Measurements from ENCODE around the gene NRL.

The NRL gene

GRCh38 chr14:24114532-24115421, at the start of gene NRL, which contains the start of gene DCAF11:
Gene NRL, minus strand, starts transcription at chr14:24114949. Its CDS starts 32,101 bp downstream, at chr14:24082848.
Gene DCAF11, plus strand, starts transcription at chr14:24114777. Its CDS starts 818 bp downstream, at chr14:24115595.
- peak within 1 kb of the TSS; percentile 90 for H3K4me3 ChIP-seq (ENCODE audit: low read length)
- peak; percentile 100 for DNase-seq (ENCODE audit: low read depth)
- TF ChIP-seq, protein P1, sequence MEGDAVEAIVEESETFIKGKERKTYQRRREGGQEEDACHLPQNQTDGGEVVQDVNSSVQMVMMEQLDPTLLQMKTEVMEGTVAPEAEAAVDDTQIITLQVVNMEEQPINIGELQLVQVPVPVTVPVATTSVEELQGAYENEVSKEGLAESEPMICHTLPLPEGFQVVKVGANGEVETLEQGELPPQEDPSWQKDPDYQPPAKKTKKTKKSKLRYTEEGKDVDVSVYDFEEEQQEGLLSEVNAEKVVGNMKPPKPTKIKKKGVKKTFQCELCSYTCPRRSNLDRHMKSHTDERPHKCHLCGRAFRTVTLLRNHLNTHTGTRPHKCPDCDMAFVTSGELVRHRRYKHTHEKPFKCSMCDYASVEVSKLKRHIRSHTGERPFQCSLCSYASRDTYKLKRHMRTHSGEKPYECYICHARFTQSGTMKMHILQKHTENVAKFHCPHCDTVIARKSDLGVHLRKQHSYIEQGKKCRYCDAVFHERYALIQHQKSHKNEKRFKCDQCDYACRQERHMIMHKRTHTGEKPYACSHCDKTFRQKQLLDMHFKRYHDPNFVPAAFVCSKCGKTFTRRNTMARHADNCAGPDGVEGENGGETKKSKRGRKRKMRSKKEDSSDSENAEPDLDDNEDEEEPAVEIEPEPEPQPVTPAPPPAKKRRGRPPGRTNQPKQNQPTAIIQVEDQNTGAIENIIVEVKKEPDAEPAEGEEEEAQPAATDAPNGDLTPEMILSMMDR (conservative IDR thresholded peaks at IDR 0.05; ENCODE audit: low read length) = no peak

GRCh38 chr14:24162093-24162492, 47.3 kb upstream of the NRL start:
- TF ChIP-seq, protein P1 (conservative IDR thresholded peaks at IDR 0.05; ENCODE audit: low read length) = no peak
- DNase-seq (ENCODE audit: low read depth) = peak; percentile 26
- H3K4me3 ChIP-seq (ENCODE audit: low read length) = peak overlapping the region; percentile 98

GRCh38 chr14:24160850-24161804, 46.4 kb upstream of the NRL start, which contains the start of gene IRF9:
Gene IRF9, plus strand, starts transcription at chr14:24161265. Its CDS starts 880 bp downstream, at chr14:24162145.
- peak within 1 kb of the TSS; percentile 98 for H3K4me3 ChIP-seq (ENCODE audit: low read length)
- peak; percentile 92 for DNase-seq (ENCODE audit: low read depth)
- TF ChIP-seq, protein P1 (conservative IDR thresholded peaks at IDR 0.05; ENCODE audit: low read length) = peak; percentile 89

GRCh38 chr14:24160499-24160849, 45.7 kb upstream of the NRL start:
- TF ChIP-seq, protein P1 (conservative IDR thresholded peaks at IDR 0.05; ENCODE audit: low read length) = no peak
- no peak for DNase-seq (ENCODE audit: low read depth)
- no peak overlapping the region for H3K4me3 ChIP-seq (ENCODE audit: low read length)

GRCh38 chr14:24159777-24160498, 45.2 kb upstream of the NRL start:
- no peak overlapping the region for H3K4me3 ChIP-seq (ENCODE audit: low read length)
- TF ChIP-seq, protein P1 (conservative IDR thresholded peaks at IDR 0.05; ENCODE audit: low read length) = no peak
- DNase-seq (ENCODE audit: low read depth) = no peak

DNA sequence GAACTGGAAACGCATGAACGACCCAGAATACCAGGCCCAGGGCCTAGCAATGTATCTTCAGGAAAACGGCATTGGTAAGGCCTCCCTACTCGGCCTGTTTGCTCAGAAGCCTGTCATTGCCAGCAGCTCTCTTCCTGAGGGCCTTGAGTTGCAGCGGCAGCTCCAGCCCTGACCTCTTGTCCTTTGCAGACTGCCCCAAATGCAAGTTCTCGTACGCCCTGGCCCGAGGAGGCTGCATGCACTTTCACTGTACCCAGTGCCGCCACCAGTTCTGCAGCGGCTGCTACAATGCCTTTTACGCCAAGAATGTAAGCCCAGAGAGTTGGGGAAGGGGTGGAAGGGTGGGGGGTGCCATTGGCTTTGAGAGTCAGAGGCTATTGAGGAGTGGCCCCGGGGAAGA, 42.6 kb upstream of the NRL start:
- TF ChIP-seq, protein P1 (conservative IDR thresholded peaks at IDR 0.05; ENCODE audit: low read length) = no peak
- no peak for DNase-seq (ENCODE audit: low read depth)
- H3K4me3 ChIP-seq (ENCODE audit: low read length) = no peak overlapping the region
